ENCODE measurements around the gene NLRP12.

The NLRP12 gene

DNA sequence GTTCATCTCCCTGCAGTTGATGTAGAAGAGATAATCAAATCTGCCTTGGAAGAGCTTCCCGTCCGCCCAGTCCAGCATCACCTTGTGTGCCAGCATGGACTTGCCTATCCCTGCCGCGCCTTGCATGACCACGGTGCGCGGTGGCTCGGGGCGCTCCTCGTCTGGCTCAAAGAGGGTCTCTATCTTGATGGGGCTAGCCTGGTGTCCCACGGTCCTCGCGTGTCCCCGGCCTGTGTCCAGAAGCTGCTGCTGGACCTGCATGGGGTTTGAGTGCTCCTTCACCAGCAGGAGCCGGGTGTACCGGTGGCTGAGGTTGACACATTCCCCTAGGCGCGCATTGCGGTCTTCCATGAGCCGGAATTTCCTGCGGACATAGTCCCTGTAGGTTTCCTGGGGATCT, 13.2 kb downstream of the NLRP12 start:
- Histone ChIP-seq H3K4me1 (ENCODE audit: control insufficient read depth, low read length) (no peaks in the 10 kb centered on the region), H3K27me3 (ENCODE audit: control insufficient read depth, low read length) (no peaks in the 10 kb centered on the region), H3F3A (ENCODE audit: control insufficient read depth, insufficient read depth) (no peaks in the 10 kb centered on the region), H3K36me3 (ENCODE audit: control insufficient read depth, low read length) (no peaks in the 10 kb centered on the region), H3K79me2 (ENCODE audit: control insufficient read depth, low read length) (no peaks in the 10 kb centered on the region), H3K4me3 (ENCODE audit: low read length) (no peak overlapping the region), H4K20me1 (ENCODE audit: control insufficient read depth, insufficient read depth, low read depth, low read length) (no peaks in the 10 kb centered on the region), H3K27ac (ENCODE audit: low read depth, low read length) (no peak overlapping the region), H3K4me2 (ENCODE audit: low read length) (no peak overlapping the region), H3K9me3 (ENCODE audit: control insufficient read depth, insufficient read depth, low read length) (no peaks in the 10 kb centered on the region), H3K9me2 (replicated peaks; ENCODE audit: control insufficient read depth, low read length) (no peaks in the 10 kb centered on the region)
- no peak for TF ChIP-seq EZH2phosphoT487 (IDR thresholded peaks at IDR 0.05; ENCODE audit: borderline replicate concordance, low read length)
- TF ChIP-seq, protein P1, sequence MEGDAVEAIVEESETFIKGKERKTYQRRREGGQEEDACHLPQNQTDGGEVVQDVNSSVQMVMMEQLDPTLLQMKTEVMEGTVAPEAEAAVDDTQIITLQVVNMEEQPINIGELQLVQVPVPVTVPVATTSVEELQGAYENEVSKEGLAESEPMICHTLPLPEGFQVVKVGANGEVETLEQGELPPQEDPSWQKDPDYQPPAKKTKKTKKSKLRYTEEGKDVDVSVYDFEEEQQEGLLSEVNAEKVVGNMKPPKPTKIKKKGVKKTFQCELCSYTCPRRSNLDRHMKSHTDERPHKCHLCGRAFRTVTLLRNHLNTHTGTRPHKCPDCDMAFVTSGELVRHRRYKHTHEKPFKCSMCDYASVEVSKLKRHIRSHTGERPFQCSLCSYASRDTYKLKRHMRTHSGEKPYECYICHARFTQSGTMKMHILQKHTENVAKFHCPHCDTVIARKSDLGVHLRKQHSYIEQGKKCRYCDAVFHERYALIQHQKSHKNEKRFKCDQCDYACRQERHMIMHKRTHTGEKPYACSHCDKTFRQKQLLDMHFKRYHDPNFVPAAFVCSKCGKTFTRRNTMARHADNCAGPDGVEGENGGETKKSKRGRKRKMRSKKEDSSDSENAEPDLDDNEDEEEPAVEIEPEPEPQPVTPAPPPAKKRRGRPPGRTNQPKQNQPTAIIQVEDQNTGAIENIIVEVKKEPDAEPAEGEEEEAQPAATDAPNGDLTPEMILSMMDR (IDR thresholded peaks at IDR 0.05; ENCODE audit: low read depth, low read length, poor library complexity, severe bottlenecking), result no peak

GRCh38 chr19:53810187-53810546, 13.9 kb downstream of the NLRP12 start:
- Histone ChIP-seq H3K4me3 (ENCODE audit: low read length) (no peak overlapping the region), H3K4me1 (ENCODE audit: control insufficient read depth, low read length) (no peaks in the 10 kb centered on the region), H3F3A (ENCODE audit: control insufficient read depth, insufficient read depth) (no peaks in the 10 kb centered on the region), H3K9me3 (ENCODE audit: control insufficient read depth, insufficient read depth, low read length) (no peaks in the 10 kb centered on the region), H4K20me1 (ENCODE audit: control insufficient read depth, insufficient read depth, low read depth, low read length) (no peaks in the 10 kb centered on the region), H3K27ac (ENCODE audit: low read depth, low read length) (no peak overlapping the region), H3K27me3 (ENCODE audit: control insufficient read depth, low read length) (no peaks in the 10 kb centered on the region), H3K9me2 (replicated peaks; ENCODE audit: control insufficient read depth, low read length) (no peaks in the 10 kb centered on the region), H3K4me2 (ENCODE audit: low read length) (no peak overlapping the region), H3K36me3 (ENCODE audit: control insufficient read depth, low read length) (no peaks in the 10 kb centered on the region), H3K79me2 (ENCODE audit: control insufficient read depth, low read length) (no peaks in the 10 kb centered on the region)
- TF ChIP-seq, protein P1 (IDR thresholded peaks at IDR 0.05; ENCODE audit: low read depth, low read length, poor library complexity, severe bottlenecking), result no peak
- no peak for TF ChIP-seq EZH2phosphoT487 (IDR thresholded peaks at IDR 0.05; ENCODE audit: borderline replicate concordance, low read length)

DNA sequence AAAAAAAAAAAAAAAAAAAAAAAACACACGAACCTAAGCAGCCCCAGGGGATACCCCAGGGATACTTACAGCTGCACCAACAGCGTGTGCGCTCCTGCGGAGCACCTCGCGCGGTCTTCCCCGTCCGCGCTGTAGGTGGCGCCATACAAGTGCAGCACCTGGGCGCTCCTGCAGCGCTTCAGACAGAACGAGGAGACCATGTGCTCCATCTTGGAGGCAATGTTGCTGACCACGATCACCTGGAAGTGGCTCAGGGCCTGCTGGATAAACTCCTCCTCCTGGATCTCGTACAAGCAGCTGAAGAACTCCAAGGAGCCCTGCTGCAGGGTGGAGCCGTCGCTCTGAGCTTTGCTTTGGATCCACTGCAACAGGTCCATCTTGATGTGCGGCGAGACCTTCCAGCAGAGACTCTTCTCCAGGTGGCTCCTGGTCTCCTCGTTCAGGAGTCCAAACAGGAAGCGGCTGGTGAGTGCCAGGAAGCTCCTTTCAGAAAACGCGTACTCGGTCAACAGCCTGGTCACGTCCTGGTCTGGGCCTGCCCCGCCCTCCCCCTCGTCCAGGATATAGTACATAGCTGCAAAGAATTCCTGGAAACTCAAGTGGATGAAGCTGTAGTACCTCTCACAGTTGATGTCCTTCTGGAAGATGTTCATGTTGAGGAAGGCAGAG, 14.5 kb downstream of the NLRP12 start:
- Histone ChIP-seq H3K9me2 (replicated peaks; ENCODE audit: control insufficient read depth, low read length) (no peaks in the 10 kb centered on the region), H3K79me2 (ENCODE audit: control insufficient read depth, low read length) (no peaks in the 10 kb centered on the region), H3K27me3 (ENCODE audit: control insufficient read depth, low read length) (no peaks in the 10 kb centered on the region), H3K4me3 (ENCODE audit: low read length) (no peak overlapping the region), H3K4me2 (ENCODE audit: low read length) (no peak overlapping the region), H3K27ac (ENCODE audit: low read depth, low read length) (no peak overlapping the region), H3K9me3 (ENCODE audit: control insufficient read depth, insufficient read depth, low read length) (no peaks in the 10 kb centered on the region), H3K36me3 (ENCODE audit: control insufficient read depth, low read length) (no peaks in the 10 kb centered on the region), H3K4me1 (ENCODE audit: control insufficient read depth, low read length) (no peaks in the 10 kb centered on the region), H4K20me1 (ENCODE audit: control insufficient read depth, insufficient read depth, low read depth, low read length) (no peaks in the 10 kb centered on the region), H3F3A (ENCODE audit: control insufficient read depth, insufficient read depth) (no peaks in the 10 kb centered on the region)
- TF ChIP-seq, protein P1 (IDR thresholded peaks at IDR 0.05; ENCODE audit: low read depth, low read length, poor library complexity, severe bottlenecking), result peak; percentile 43
- no peak for TF ChIP-seq EZH2phosphoT487 (IDR thresholded peaks at IDR 0.05; ENCODE audit: borderline replicate concordance, low read length)

Measured in DOHH2 (cell line).